NB4 (cell line): Measurements from ENCODE around the gene WDR76.

Experiments
- CTCF ChIP-seq: IDR thresholded peaks from one replicate; pipeline ENCODE4 v1.5.1; 2012; ENCODE audit warnings: low read depth, low read length
- MAX ChIP-seq: IDR thresholded peaks from 2 replicates; pipeline ENCODE4 v1.6.1; 2011; ENCODE audit warnings: low read depth, low read length
- POLR2A ChIP-seq: IDR thresholded peaks from 2 replicates; pipeline ENCODE4 v1.6.1; 2011; ENCODE audit warnings: mild to moderate bottlenecking; ENCODE audit not compliant: insufficient read length; ENCODE audit errors: extremely low read depth

- no peak for TF ChIP-seq CTCF
- TF ChIP-seq POLR2A, result no peak
- TF ChIP-seq MAX, result no peak
Observed at GRCh38 chr15:43887901-43888300, 61.1 kb downstream of the WDR76 start.
